Right atrium auricular region (tissue), 2 donors: ENCODE data around the gene LITAF. TPM values are rescaled to one million over a fixed set of nuclear protein-coding genes. Genes with fewer than 3 reads are reported as not detected.

Experiments used
- DNase-seq: peaks from one replicate; pipeline ENCODE4 v3.0.0-alpha.2; 2019; ENCODE audit warnings: low spot score
- H3K27ac ChIP-seq, 2 donors: fragments of 200-600 bp; sonication (generic); 1 replicate in 1 of 2; 2 replicates in 1 of 2; pipeline ENCODE4 v1.5.1; 2016 to 2019
- H3K27me3 ChIP-seq, 2 donors: fragments of 200-600 bp; sonication (generic); one replicate each; pipeline versions ENCODE4 v1.5.1 to v1.6.0; 2017 to 2019
- H3K36me3 ChIP-seq: fragments of 200-600 bp; sonication (generic); one replicate; pipeline ENCODE4 v1.5.1; 2016
- H3K4me1 ChIP-seq, 2 donors: fragments of 200-600 bp; sonication (generic); one replicate each; pipeline versions ENCODE4 v1.5.1 to v1.6.0; 2017 to 2019
- H3K4me3 ChIP-seq, 2 donors: fragments of 200-600 bp; sonication (generic); 1 replicate in 1 of 2; 2 replicates in 1 of 2; pipeline ENCODE4 v1.5.1; 2017 to 2019; ENCODE audit warnings: mild to moderate bottlenecking in 1 of 2, moderate library complexity in 1 of 2
- H3K9me3 ChIP-seq, 2 donors: fragments of 200-600 bp; sonication (generic); one replicate each; pipeline ENCODE4 v1.5.1; 2019
- total RNA-seq, 2 donors: library from RNA; depleted of rRNA; stranded (reverse); fragments of >200 nt; gene quantifications; one replicate each; pipeline ENCODE4 v1.1.0, GENCODE V29; 2016
- TF ChIP-seq, protein P1 (sequence below), 2 donors: fragments of 200-600 bp; sonication (generic); IDR thresholded peaks; one replicate each; pipeline ENCODE4 v1.5.1; 2019; ENCODE audit warnings: antibody characterized with exemption in 2 of 2

The LITAF gene
- total RNA-seq, 2 donors from 2014 or later: 48.1 to 50.7 TPM

GRCh38 chr16:11547118-11547916, 39.4 kb downstream of the LITAF start:
- H3K36me3 ChIP-seq: peaks cover 38% of the 10 kb centered on the region
- peaks cover 0 to 4% of the 10 kb centered on the region in 2 donors for H3K9me3 ChIP-seq
- H3K4me1 ChIP-seq: no peaks in the 10 kb centered on the region
- no peak for DNase-seq
- no peak overlapping the region for H3K4me3 ChIP-seq
- TF ChIP-seq, protein P1, sequence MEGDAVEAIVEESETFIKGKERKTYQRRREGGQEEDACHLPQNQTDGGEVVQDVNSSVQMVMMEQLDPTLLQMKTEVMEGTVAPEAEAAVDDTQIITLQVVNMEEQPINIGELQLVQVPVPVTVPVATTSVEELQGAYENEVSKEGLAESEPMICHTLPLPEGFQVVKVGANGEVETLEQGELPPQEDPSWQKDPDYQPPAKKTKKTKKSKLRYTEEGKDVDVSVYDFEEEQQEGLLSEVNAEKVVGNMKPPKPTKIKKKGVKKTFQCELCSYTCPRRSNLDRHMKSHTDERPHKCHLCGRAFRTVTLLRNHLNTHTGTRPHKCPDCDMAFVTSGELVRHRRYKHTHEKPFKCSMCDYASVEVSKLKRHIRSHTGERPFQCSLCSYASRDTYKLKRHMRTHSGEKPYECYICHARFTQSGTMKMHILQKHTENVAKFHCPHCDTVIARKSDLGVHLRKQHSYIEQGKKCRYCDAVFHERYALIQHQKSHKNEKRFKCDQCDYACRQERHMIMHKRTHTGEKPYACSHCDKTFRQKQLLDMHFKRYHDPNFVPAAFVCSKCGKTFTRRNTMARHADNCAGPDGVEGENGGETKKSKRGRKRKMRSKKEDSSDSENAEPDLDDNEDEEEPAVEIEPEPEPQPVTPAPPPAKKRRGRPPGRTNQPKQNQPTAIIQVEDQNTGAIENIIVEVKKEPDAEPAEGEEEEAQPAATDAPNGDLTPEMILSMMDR (IDR thresholded peaks at IDR 0.05): no peak
- H3K27ac ChIP-seq: no peak overlapping the region
- no peaks in the 10 kb centered on the region for H3K27me3 ChIP-seq

- Histone ChIP-seq H3K27me3 (no peaks in the 10 kb centered on the region), H3K4me1 (no peaks in the 10 kb centered on the region), H3K36me3 (peaks cover 38% of the 10 kb centered on the region), H3K27ac (no peak overlapping the region), H3K4me3 (no peak overlapping the region), H3K9me3 (peaks cover 0 to 4% of the 10 kb centered on the region in 2 donors)
- no peak for DNase-seq
- TF ChIP-seq, protein P1 (IDR thresholded peaks at IDR 0.05): no peak
Measured at GRCh38 chr16:11546608-11547061, 40.1 kb downstream of the LITAF start.

DNA sequence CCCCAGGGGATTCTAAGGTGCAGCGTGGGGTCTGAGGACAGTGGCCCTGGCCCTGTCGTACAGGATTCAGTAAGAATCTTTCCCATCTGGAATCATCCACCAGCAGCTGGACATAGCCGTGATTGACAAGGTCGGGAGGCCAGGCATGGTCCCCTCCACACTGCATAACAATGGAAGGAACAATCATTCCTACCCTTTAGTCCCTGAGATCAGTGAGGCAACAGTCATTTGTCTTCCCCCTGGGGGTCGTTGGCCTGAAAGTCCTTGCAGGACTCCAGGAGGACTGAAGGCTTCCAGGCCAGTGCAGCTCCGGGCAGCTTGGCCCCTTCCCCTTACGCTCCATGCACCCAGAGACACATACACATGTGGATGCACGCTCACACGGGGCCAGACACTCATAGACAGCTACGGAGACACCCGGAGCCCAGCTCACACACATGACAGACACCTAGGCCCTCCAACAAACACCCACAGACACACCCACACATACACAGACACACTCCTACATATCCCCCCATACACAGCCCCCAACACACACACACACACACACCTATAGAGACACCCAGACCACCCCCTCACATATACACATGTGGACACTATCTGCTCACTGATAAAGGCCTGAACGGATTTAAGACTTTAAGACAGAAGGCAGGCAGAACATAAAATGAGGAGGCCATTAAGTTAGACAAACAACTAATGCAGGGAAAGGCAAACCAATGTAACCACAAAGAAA, 42.9 kb downstream of the LITAF start:
- DNase-seq: no peak
- Histone ChIP-seq H3K27ac (no peak overlapping the region), H3K27me3 (no peaks in the 10 kb centered on the region), H3K4me3 (no peak overlapping the region), H3K36me3 (peaks cover 11% of the 10 kb centered on the region), H3K9me3 (no peaks in the 10 kb centered on the region), H3K4me1 (no peaks in the 10 kb centered on the region)
- TF ChIP-seq, protein P1 (IDR thresholded peaks at IDR 0.05): no peak

GRCh38 chr16:11542069-11542744, 44.5 kb downstream of the LITAF start:
- H3K36me3 ChIP-seq: no peaks in the 10 kb centered on the region
- TF ChIP-seq, protein P1 (IDR thresholded peaks at IDR 0.05): no peak
- no peaks in the 10 kb centered on the region for H3K9me3 ChIP-seq
- no peaks in the 10 kb centered on the region for H3K4me1 ChIP-seq
- no peak overlapping the region for H3K4me3 ChIP-seq
- no peaks in the 10 kb centered on the region for H3K27me3 ChIP-seq
- no peak overlapping the region for H3K27ac ChIP-seq
- DNase-seq: no peak

GRCh38 chr16:11539641-11540050, 47.1 kb downstream of the LITAF start:
- H3K4me1 ChIP-seq: no peaks in the 10 kb centered on the region
- DNase-seq: no peak
- TF ChIP-seq, protein P1 (IDR thresholded peaks at IDR 0.05): no peak

More at GRCh38 chr16:11539641-11540050, 47.1 kb downstream of the LITAF start:
- no peaks in the 10 kb centered on the region for H3K27me3 ChIP-seq
- H3K9me3 ChIP-seq: no peaks in the 10 kb centered on the region
- H3K36me3 ChIP-seq: no peaks in the 10 kb centered on the region
- H3K4me3 ChIP-seq: no peak overlapping the region
- H3K27ac ChIP-seq: no peak overlapping the region
